Parathyroid adenoma (tissue), 2 donors: ENCODE measurements around the gene TEF.

Experiments used
- H2AFZ ChIP-seq: fragments of 300-600 bp; sonication (generic); one replicate; pipeline ENCODE4 v1.7.0; 2017; ENCODE audit warnings: antibody characterized with exemption, mild to moderate bottlenecking
- H3K27ac ChIP-seq: fragments of 300-600 bp; sonication (generic); one replicate; pipeline ENCODE4 v1.7.0; 2017
- H3K27me3 ChIP-seq: fragments of 300-600 bp; sonication (generic); one replicate; pipeline ENCODE4 v1.7.0; 2017; ENCODE audit warnings: low read length; ENCODE audit not compliant: control insufficient read depth, insufficient read depth
- H3K36me3 ChIP-seq: fragments of 300-600 bp; sonication (generic); one replicate; pipeline ENCODE4 v1.7.0; 2017; ENCODE audit warnings: low read length; ENCODE audit not compliant: control insufficient read depth, insufficient read depth
- H3K4me1 ChIP-seq: fragments of 300-600 bp; sonication (generic); one replicate; pipeline ENCODE4 v1.7.0; 2017; ENCODE audit warnings: control low read depth
- H3K4me2 ChIP-seq: fragments of 300-600 bp; sonication (generic); one replicate; pipeline ENCODE4 v1.7.0; 2017; ENCODE audit warnings: low read length
- H3K4me3 ChIP-seq: fragments of 300-600 bp; sonication (generic); one replicate; pipeline ENCODE4 v1.7.0; 2017; ENCODE audit warnings: low read depth, low read length
- H3K79me2 ChIP-seq: fragments of 300-600 bp; sonication (generic); one replicate; pipeline ENCODE4 v1.7.0; 2017; ENCODE audit warnings: control low read depth
- H3K9ac ChIP-seq: fragments of 300-600 bp; sonication (generic); one replicate; pipeline ENCODE4 v1.7.0; 2017; ENCODE audit warnings: mild to moderate bottlenecking
- H3K9me3 ChIP-seq: fragments of 300-600 bp; sonication (generic); one replicate; pipeline ENCODE4 v1.7.0; 2017; ENCODE audit warnings: low read length; ENCODE audit not compliant: control insufficient read depth
- TF ChIP-seq, protein P1 (sequence below): fragments of 300-600 bp; sonication (generic); IDR thresholded peaks from one replicate; pipeline ENCODE4 v1.7.0; 2017; ENCODE audit warnings: antibody characterized with exemption, mild to moderate bottlenecking
- donor health status: primary hyperparathyroidism.

TEF gene

DNA sequence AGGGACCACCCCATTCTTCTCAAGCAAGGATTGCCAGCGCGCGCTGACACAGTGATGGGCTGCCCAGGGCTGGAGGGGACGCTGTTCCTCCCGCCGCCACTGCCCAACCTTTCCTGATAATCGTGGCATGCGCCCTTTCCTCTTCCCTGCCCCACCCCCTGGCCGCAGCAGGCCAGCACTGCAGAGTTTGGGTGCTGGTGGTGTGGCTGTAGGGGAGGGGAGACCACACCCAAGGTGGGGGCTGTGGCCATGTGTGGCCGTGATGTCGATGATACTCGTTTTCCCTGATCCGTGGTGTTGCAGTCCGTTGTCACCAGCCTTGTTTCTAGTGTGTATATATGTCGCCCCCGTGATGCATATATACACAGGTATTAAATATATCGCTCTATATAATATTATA lies 22.8 kb upstream of the TEF start:
- Histone ChIP-seq H3K9me3 (no peaks in the 10 kb centered on the region), H3K4me2 (no peak overlapping the region), H3K4me1 (no peaks in the 10 kb centered on the region), H3K79me2 (no peaks in the 10 kb centered on the region), H3K4me3 (no peak overlapping the region), H3K27me3 (no peaks in the 10 kb centered on the region), H3K36me3 (no peaks in the 10 kb centered on the region), H3K27ac (no peak overlapping the region), H2AFZ (no peak overlapping the region), H3K9ac (no peak overlapping the region)
- TF ChIP-seq, protein P1, sequence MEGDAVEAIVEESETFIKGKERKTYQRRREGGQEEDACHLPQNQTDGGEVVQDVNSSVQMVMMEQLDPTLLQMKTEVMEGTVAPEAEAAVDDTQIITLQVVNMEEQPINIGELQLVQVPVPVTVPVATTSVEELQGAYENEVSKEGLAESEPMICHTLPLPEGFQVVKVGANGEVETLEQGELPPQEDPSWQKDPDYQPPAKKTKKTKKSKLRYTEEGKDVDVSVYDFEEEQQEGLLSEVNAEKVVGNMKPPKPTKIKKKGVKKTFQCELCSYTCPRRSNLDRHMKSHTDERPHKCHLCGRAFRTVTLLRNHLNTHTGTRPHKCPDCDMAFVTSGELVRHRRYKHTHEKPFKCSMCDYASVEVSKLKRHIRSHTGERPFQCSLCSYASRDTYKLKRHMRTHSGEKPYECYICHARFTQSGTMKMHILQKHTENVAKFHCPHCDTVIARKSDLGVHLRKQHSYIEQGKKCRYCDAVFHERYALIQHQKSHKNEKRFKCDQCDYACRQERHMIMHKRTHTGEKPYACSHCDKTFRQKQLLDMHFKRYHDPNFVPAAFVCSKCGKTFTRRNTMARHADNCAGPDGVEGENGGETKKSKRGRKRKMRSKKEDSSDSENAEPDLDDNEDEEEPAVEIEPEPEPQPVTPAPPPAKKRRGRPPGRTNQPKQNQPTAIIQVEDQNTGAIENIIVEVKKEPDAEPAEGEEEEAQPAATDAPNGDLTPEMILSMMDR: no peak

DNA sequence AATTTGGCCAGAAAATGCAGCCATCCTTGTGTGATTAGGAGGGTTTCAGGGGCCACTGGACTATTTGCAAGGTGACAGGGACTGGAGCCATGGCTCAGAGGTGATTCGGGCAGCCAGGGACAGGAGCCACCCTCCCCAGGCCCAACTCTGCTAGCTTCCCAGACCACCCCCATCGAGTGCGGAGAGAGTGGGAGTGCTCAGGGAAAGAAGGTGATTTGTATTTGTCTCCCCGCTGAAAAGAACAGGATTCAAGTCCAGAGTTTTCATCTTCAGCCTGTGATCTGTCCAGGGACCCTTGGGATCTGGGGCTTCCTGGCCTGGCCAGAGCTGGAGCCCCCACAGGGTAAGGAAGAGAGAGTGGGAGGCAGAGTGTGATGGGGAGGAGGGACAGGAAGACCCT lies 22.4 kb upstream of the TEF start:
- no peak overlapping the region for H3K27ac ChIP-seq
- H3K4me2 ChIP-seq: no peak overlapping the region
- H2AFZ ChIP-seq: no peak overlapping the region

DNA sequence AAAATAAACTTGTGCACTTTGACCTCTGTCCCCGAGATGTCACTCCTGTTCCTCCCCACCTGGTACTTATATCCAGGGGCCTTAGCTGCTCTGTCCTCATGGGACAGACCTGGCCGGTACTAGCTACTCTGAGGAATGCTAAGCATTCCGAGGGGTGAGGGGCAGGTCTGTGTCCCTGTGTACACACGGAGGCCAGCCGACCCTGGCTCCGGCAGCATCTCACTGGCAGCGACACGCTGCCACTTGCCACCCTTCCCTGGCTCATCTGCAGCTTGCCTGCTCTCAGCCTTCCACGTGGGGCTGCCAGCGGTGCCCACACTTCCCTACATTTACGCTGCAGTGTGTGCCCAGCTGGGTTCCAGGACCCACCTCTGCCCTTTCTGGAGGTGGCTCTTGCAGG lies 21.6 kb upstream of the TEF start:
- Histone ChIP-seq H3K27ac (no peak overlapping the region), H3K9me3 (no peaks in the 10 kb centered on the region), H3K4me1 (no peaks in the 10 kb centered on the region), H3K36me3 (no peaks in the 10 kb centered on the region), H2AFZ (no peak overlapping the region), H3K4me2 (no peak overlapping the region), H3K79me2 (no peaks in the 10 kb centered on the region), H3K4me3 (no peak overlapping the region), H3K27me3 (no peaks in the 10 kb centered on the region), H3K9ac (no peak overlapping the region)
- TF ChIP-seq, protein P1: no peak

More for the DNA sequence above, 22.4 kb upstream of the TEF start:
- H3K4me3 ChIP-seq: no peak overlapping the region
- H3K36me3 ChIP-seq: no peaks in the 10 kb centered on the region
- H3K4me1 ChIP-seq: no peaks in the 10 kb centered on the region
- no peaks in the 10 kb centered on the region for H3K9me3 ChIP-seq
- H3K79me2 ChIP-seq: no peaks in the 10 kb centered on the region
- H3K27me3 ChIP-seq: no peaks in the 10 kb centered on the region
- TF ChIP-seq, protein P1: no peak
- no peak overlapping the region for H3K9ac ChIP-seq

DNA sequence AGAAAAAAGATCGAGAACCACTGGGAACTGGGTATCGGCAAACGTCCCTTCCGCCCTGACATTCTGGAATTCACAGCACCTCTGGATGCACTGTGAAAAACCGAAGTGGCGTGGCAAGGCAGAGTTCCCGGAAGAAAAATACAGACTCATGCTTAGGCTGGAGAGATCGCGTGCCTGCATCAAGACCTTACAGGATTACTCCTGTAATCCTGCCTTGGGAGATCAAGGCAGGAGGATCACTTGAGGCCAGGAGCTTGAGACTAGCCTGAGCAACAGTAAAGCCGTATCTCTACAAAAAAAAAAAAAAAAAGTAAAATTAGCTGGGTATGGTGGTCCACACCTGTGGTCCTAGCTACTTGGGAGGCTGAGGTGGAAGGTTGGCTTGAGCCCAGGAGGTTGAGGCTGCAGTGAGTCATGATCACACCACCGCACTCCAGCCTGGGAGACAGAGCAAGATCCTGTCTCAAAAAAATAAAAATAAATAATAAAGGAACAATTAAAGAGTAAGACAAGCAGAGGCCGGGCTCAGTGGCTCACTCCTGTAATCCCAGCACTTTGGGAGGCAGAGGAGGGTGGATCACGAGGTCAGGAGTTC lies 19.9 kb upstream of the TEF start:
- no peak overlapping the region for H3K27ac ChIP-seq
- H3K4me1 ChIP-seq: peaks cover 3% of the 10 kb centered on the region
- no peak overlapping the region for H3K4me2 ChIP-seq
- TF ChIP-seq, protein P1: no peak
- H3K27me3 ChIP-seq: no peaks in the 10 kb centered on the region
- H3K4me3 ChIP-seq: no peak overlapping the region
- H3K79me2 ChIP-seq: no peaks in the 10 kb centered on the region
- no peaks in the 10 kb centered on the region for H3K9me3 ChIP-seq
- no peaks in the 10 kb centered on the region for H3K36me3 ChIP-seq
- H2AFZ ChIP-seq: no peak overlapping the region
- no peak overlapping the region for H3K9ac ChIP-seq

DNA sequence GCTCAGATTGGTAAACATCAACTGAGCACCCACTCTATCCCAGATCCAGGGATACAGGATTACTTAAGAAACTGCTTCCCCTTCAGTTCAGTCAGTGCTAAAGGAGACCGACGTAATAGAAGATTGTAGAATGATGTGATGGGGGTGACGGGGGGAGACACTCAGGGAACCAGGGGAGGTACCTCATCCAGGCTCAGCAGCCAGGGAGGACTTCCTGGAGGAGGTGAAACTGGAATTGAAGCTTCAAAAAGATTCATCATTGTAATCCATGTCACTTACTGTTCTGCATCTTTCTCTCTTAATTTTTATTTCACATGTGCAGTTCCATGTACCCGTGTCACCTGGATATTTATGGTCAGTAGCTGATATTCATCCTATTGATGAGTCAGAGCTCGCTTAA lies 19.1 kb upstream of the TEF start:
- Histone ChIP-seq H3K36me3 (no peaks in the 10 kb centered on the region), H3K4me1 (peaks cover 4% of the 10 kb centered on the region), H3K79me2 (no peaks in the 10 kb centered on the region), H3K27ac (no peak overlapping the region), H3K27me3 (no peaks in the 10 kb centered on the region), H3K4me2 (no peak overlapping the region), H3K9me3 (no peaks in the 10 kb centered on the region), H2AFZ (no peak overlapping the region), H3K9ac (no peak overlapping the region), H3K4me3 (no peak overlapping the region)
- TF ChIP-seq, protein P1: no peak
